HEK293 (cell line): ENCODE data around the gene HES5.
A peak's percentile ranks its signal among the peaks of the same experiment; 100 is the strongest.

Experiments used
- CTCF ChIA-PET: fragments of 350-600 bp; formaldehyde crosslinking; extraction: SDS; loops from one replicate; lab custom pipeline; 2021; ENCODE audit warnings: antibody characterized with exemption; lab: Yijun Ruan, JAX
- POLR2A ChIA-PET: fragments of 300-600 bp; formaldehyde crosslinking; extraction: SDS; loops from one replicate; lab custom pipeline; 2020; ENCODE audit warnings: antibody characterized with exemption, inconsistent platforms; lab: Yijun Ruan, JAX
- H3K27ac ChIP-seq: fragments of 200-500 bp; sonication (Bioruptor generic); 2 replicates; pipeline ENCODE4 v1.5.1; 2014; ENCODE audit warnings: low read depth, low read length, control low read depth, inconsistent platforms; ENCODE audit errors: extremely low read depth
- H3K36me3 ChIP-seq, 2 experiments: fragments of 200-500 bp in 1 of 2; sonication (Bioruptor generic) in 1 of 2; 1 replicate in 1 of 2; 2 replicates in 1 of 2; pipeline ENCODE4 v1.5.1; 2014 to 2017; ENCODE audit warnings: inconsistent platforms in 2 of 2, low read length in 2 of 2; ENCODE audit not compliant: control insufficient read depth in 2 of 2, insufficient read depth in 1 of 2
- H3K4me1 ChIP-seq: fragments of 200-500 bp; sonication (Bioruptor generic); 2 replicates; pipeline ENCODE4 v1.5.1; 2014; ENCODE audit warnings: mild to moderate bottlenecking, low read length, inconsistent platforms; ENCODE audit not compliant: control insufficient read depth, insufficient read depth
- H3K4me3 ChIP-seq: 2 replicates; pipeline ENCODE4 v1.5.1; 2011; ENCODE audit warnings: low read depth, mild to moderate bottlenecking, control low read depth, low read length, moderate library complexity
- H3K9me3 ChIP-seq: fragments of 200-500 bp; sonication (Bioruptor generic); 2 replicates; pipeline ENCODE4 v1.5.1; 2014; ENCODE audit warnings: low read depth, low read length, inconsistent platforms; ENCODE audit not compliant: control insufficient read depth, insufficient read depth
- PRDM4 ChIP-seq: fragments of 450-650 bp; formaldehyde crosslinking; IDR thresholded peaks from 2 replicates; pipeline ENCODE4 v1.5.1; 2017; ENCODE audit warnings: missing biosample characterization, missing genetic modification characterization
- RBAK ChIP-seq: fragments of 450-650 bp; formaldehyde crosslinking; IDR thresholded peaks from 2 replicates; pipeline ENCODE4 v1.5.1; 2016; ENCODE audit warnings: missing biosample characterization, missing genetic modification characterization
- YY2 ChIP-seq: fragments of 450-650 bp; formaldehyde crosslinking; IDR thresholded peaks from 2 replicates; pipeline ENCODE4 v1.5.1; 2016; ENCODE audit warnings: missing biosample characterization, missing genetic modification characterization
- ZNF148 ChIP-seq: fragments of 450-650 bp; formaldehyde crosslinking; IDR thresholded peaks from 2 replicates; pipeline ENCODE4 v1.5.0; 2017; ENCODE audit warnings: missing biosample characterization, missing genetic modification characterization, borderline replicate concordance
- ZNF19 ChIP-seq: fragments of 450-650 bp; formaldehyde crosslinking; IDR thresholded peaks from 2 replicates; pipeline ENCODE4; 2016; ENCODE audit warnings: missing biosample characterization, missing genetic modification characterization, low read depth
- ZNF2 ChIP-seq: fragments of 450-650 bp; formaldehyde crosslinking; IDR thresholded peaks from 2 replicates; pipeline ENCODE4 v1.5.1; 2016; ENCODE audit warnings: missing biosample characterization, missing genetic modification characterization
- ZNF324 ChIP-seq: fragments of 450-650 bp; formaldehyde crosslinking; IDR thresholded peaks from 2 replicates; pipeline ENCODE4 v1.5.1; 2016; ENCODE audit warnings: missing biosample characterization, missing genetic modification characterization
- ZNF366 ChIP-seq: fragments of 450-650 bp; formaldehyde crosslinking; conservative IDR thresholded peaks from 2 replicates; pipeline ENCODE4 v1.5.1; 2016; ENCODE audit warnings: missing biosample characterization, missing genetic modification characterization
- ZNF433 ChIP-seq: fragments of 450-650 bp; formaldehyde crosslinking; IDR thresholded peaks from 2 replicates; pipeline ENCODE4 v1.5.1; 2016; ENCODE audit warnings: missing biosample characterization, missing genetic modification characterization, low read depth
- ZNF449 ChIP-seq: fragments of 450-650 bp; formaldehyde crosslinking; IDR thresholded peaks from 2 replicates; pipeline ENCODE4 v1.5.1; 2017; ENCODE audit warnings: missing biosample characterization, mild to moderate bottlenecking, missing genetic modification characterization, moderate library complexity
- ZNF473 ChIP-seq: fragments of 450-650 bp; formaldehyde crosslinking; IDR thresholded peaks from 2 replicates; pipeline ENCODE4 v1.5.1; 2017; ENCODE audit warnings: missing biosample characterization, missing genetic modification characterization
- ZNF510 ChIP-seq: fragments of 450-650 bp; formaldehyde crosslinking; IDR thresholded peaks from 2 replicates; pipeline ENCODE4 v1.5.1; 2018; ENCODE audit warnings: mild to moderate bottlenecking, missing genetic modification characterization, missing biosample characterization; ENCODE audit not compliant: insufficient replicate concordance
- ZNF544 ChIP-seq: fragments of 450-650 bp; formaldehyde crosslinking; IDR thresholded peaks from 2 replicates; pipeline ENCODE4 v1.5.0; 2017; ENCODE audit warnings: missing biosample characterization, missing genetic modification characterization
- ZNF600 ChIP-seq: fragments of 450-650 bp; formaldehyde crosslinking; IDR thresholded peaks from 2 replicates; pipeline ENCODE4 v1.5.1; 2016; ENCODE audit warnings: missing biosample characterization, missing genetic modification characterization
- ZNF664 ChIP-seq: fragments of 450-650 bp; formaldehyde crosslinking; IDR thresholded peaks from 2 replicates; pipeline ENCODE4 v1.5.1; 2016; ENCODE audit warnings: missing biosample characterization, missing genetic modification characterization
- ZNF747 ChIP-seq: fragments of 450-650 bp; formaldehyde crosslinking; IDR thresholded peaks from 2 replicates; pipeline ENCODE4 v1.5.1; 2016; ENCODE audit warnings: missing biosample characterization, missing genetic modification characterization
- ZNF777 ChIP-seq: fragments of 450-650 bp; formaldehyde crosslinking; IDR thresholded peaks from 2 replicates; pipeline ENCODE4 v1.5.1; 2017; ENCODE audit warnings: missing biosample characterization, missing genetic modification characterization, borderline replicate concordance
- TF ChIP-seq, protein P1 (sequence below): fragments of 450-650 bp; IDR thresholded peaks from 2 replicates; pipeline ENCODE4 v1.5.1; 2018; ENCODE audit warnings: missing biosample characterization, missing genetic modification characterization

The HES5 gene

GRCh38 chr1:2509589-2509988 lies 20.5 kb downstream of the HES5 start:
- Histone ChIP-seq H3K9me3 (no peaks in the 10 kb centered on the region), H3K36me3 (peaks cover 0 to 74% of the 10 kb centered on the region in 2 experiments; a peak in 1 of 3 replicates), H3K4me1 (no peaks in the 10 kb centered on the region), H3K4me3 (no peak overlapping the region), H3K27ac (no peak overlapping the region)
- POLR2A ChIA-PET = interaction anchor here (1.3 kb wide), 1 partner anchor 17 kb away, joined by 5 read pairs; the partner anchor contains the start of gene PANK4
- CTCF ChIA-PET = interaction anchor here (0.7 kb wide), 1 partner anchor 38 kb away, joined by 5 read pairs; no protein-coding TSS in a partner anchor
- TF ChIP-seq ZNF449 (tag by site-specific recombination) = no peak
- TF ChIP-seq ZNF777 (tag by site-specific recombination) = no peak
- TF ChIP-seq ZNF324 (tag by site-specific recombination) = no peak
- TF ChIP-seq ZNF664 (tag by site-specific recombination) = no peak
- no peak for TF ChIP-seq RBAK (tag by site-specific recombination)
- TF ChIP-seq ZNF366 = no peak
- no peak for TF ChIP-seq YY2
- TF ChIP-seq ZNF510 (tag by site-specific recombination) = no peak
- TF ChIP-seq ZNF544 (tag by site-specific recombination) = no peak
- TF ChIP-seq, all 188 proteins: peak for 0

DNA sequence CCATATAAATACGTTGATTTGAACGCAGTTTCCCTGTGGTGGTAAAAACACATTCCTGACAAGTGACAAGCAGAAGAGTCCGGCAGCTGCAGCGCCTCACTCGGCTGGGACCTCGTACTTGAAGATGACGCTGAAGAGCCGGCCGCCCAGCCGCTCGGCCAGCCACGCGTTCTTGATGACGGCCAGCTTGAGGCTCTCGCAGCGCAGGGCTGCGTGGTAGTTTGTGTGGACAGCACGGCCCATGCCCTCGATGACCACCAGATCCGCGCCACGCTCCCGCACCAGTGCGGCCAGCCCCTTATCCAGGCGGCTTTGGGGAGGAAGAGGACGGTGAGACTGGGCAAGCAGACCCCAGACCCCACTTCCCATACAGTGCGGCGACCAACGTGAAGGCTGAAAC lies 21.3 kb downstream of the HES5 start:
- peaks cover 0 to 68% of the 10 kb centered on the region in 2 experiments; a peak in 1 of 3 replicates for H3K36me3 ChIP-seq
- H3K9me3 ChIP-seq = no peaks in the 10 kb centered on the region
- no peak overlapping the region for H3K27ac ChIP-seq
- peak; percentile 64; the same call in 1 of the 2 replicates for TF ChIP-seq ZNF600 (tag by site-specific recombination)
- TF ChIP-seq ZNF747 = no peak
- no peaks in the 10 kb centered on the region for H3K4me1 ChIP-seq
- ChIA-PET POLR2A (interaction anchor here (1.3 kb wide), 1 partner anchor 18 kb away, joined by 5 read pairs; the partner anchor contains the start of gene PANK4), CTCF (interaction anchor here (0.7 kb wide), 1 partner anchor 39 kb away, joined by 5 read pairs; no protein-coding TSS in a partner anchor)
- H3K4me3 ChIP-seq = no peak overlapping the region

DNA sequence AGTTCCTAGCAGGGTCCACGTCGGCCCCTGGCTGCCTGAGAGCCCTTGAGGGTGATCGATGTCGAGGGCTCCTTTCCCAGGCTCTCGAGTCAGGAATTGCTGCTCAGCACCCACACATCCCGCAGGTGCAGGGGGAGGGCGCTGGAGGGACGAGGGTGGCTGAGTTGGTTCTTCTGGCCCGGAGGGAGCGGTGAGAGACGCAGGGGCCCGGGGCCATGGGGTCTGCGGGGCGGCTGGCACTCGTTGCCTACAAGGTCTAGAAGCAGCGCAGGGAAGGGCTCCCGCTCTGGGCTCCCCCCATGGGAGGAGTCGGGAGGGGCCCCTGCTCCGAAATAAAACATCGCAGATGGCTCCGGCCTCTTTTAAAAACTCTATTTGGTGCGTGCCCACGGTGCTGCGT lies 21.9 kb downstream of the HES5 start:
- Histone ChIP-seq H3K4me1 (no peaks in the 10 kb centered on the region), H3K36me3 (peaks cover 0 to 63% of the 10 kb centered on the region in 2 experiments; a peak in 1 of 3 replicates), H3K27ac (no peak overlapping the region), H3K4me3 (no peak overlapping the region), H3K9me3 (no peaks in the 10 kb centered on the region)
- POLR2A ChIA-PET = interaction anchor here (1.2 to 1.5 kb wide), 3 partner anchors 18 to 38 kb away, joined by 4 to 5 read pairs (median 4); partner anchors contain the start of gene PANK4
- CTCF ChIA-PET = no interaction called here
- TF ChIP-seq ZNF19 (tag by site-specific recombination) (no peak), ZNF148 (tag by site-specific recombination) (no peak), ZNF433 (tag by site-specific recombination) (no peak), ZNF449 (tag by site-specific recombination) (no peak), ZNF473 (tag by site-specific recombination) (no peak), ZNF2 (tag by site-specific recombination) (no peak), PRDM4 (tag by site-specific recombination) (no peak)
- TF ChIP-seq, protein P1, sequence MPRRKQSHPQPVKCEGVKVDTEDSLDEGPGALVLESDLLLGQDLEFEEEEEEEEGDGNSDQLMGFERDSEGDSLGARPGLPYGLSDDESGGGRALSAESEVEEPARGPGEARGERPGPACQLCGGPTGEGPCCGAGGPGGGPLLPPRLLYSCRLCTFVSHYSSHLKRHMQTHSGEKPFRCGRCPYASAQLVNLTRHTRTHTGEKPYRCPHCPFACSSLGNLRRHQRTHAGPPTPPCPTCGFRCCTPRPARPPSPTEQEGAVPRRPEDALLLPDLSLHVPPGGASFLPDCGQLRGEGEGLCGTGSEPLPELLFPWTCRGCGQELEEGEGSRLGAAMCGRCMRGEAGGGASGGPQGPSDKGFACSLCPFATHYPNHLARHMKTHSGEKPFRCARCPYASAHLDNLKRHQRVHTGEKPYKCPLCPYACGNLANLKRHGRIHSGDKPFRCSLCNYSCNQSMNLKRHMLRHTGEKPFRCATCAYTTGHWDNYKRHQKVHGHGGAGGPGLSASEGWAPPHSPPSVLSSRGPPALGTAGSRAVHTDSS (tag by site-specific recombination) = no peak
